ENCODE data around the gene GRB7.
"Not testable (repeated sequence)": the region's sequence is repeated elsewhere in the genome, so short reads cannot be mapped to it uniquely, and the experiment has no call there.

GRB7 gene

DNA sequence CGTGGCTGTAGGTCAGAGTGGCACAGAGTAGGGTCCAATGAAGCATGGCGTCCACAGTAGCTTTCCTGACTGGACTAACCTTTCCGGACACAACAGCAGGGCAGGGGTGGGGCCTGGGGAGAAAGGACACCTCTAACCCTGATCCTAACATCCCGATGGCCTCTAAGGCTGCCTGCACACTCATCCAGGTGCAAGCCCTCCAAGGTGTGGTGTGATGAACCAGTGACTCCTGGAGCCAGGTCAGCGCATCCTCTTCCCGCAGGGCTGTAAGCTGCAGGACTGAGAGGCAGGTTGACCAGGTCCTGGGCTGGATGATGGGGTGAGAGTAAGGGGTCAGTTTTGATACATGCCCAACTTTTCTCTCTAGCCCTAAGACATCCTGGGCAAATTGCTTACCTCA lies 41.0 kb upstream of the GRB7 start:
- H3K27me3 ChIP-seq (ENCODE audit: insufficient read depth, poor library complexity, severe bottlenecking), result no peaks in the 10 kb centered on the region
- no peak overlapping the region for H3K4me3 ChIP-seq (ENCODE audit: severe bottlenecking)
- H3K4me1 ChIP-seq (ENCODE audit: insufficient read depth, poor library complexity, severe bottlenecking), result peaks cover 5% of the 10 kb centered on the region
- TF ChIP-seq CTCF (IDR thresholded peaks at IDR 0.05; ENCODE audit: poor library complexity, severe bottlenecking), result no peak
- H3K36me3 ChIP-seq (ENCODE audit: low read depth), result no peaks in the 10 kb centered on the region
- no peak overlapping the region for H3K27ac ChIP-seq (ENCODE audit: poor library complexity, severe bottlenecking)
- DNase-seq (ENCODE audit: low spot score) (no peak), ATAC-seq (ENCODE audit: low read depth) (no peak)
- no peaks in the 10 kb centered on the region for H3K9me3 ChIP-seq (ENCODE audit: severe bottlenecking)

- H3K4me1 ChIP-seq (ENCODE audit: insufficient read depth, poor library complexity, severe bottlenecking), result peaks cover 5% of the 10 kb centered on the region
- H3K9me3 ChIP-seq (ENCODE audit: severe bottlenecking), result no peaks in the 10 kb centered on the region
- H3K27ac ChIP-seq (ENCODE audit: poor library complexity, severe bottlenecking), result no peak overlapping the region
- no peak overlapping the region for H3K4me3 ChIP-seq (ENCODE audit: severe bottlenecking)
- TF ChIP-seq CTCF (IDR thresholded peaks at IDR 0.05; ENCODE audit: poor library complexity, severe bottlenecking), result no peak
- ATAC-seq (ENCODE audit: low read depth) (no peak), DNase-seq (ENCODE audit: low spot score) (no peak)
- H3K36me3 ChIP-seq (ENCODE audit: low read depth), result no peaks in the 10 kb centered on the region
- no peaks in the 10 kb centered on the region for H3K27me3 ChIP-seq (ENCODE audit: insufficient read depth, poor library complexity, severe bottlenecking)
Measured at GRCh38 chr17:39697961-39698360, 39.8 kb upstream of the GRB7 start.

- Histone ChIP-seq H3K4me3 (ENCODE audit: severe bottlenecking) (peak overlapping the region; percentile 71), H3K27ac (ENCODE audit: poor library complexity, severe bottlenecking) (peak overlapping the region; percentile 60)
- DNase-seq (ENCODE audit: low spot score); H3K27me3 ChIP-seq (ENCODE audit: insufficient read depth, poor library complexity, severe bottlenecking); H3K36me3 ChIP-seq (ENCODE audit: low read depth); H3K9me3 ChIP-seq (ENCODE audit: severe bottlenecking); H3K4me1 ChIP-seq (ENCODE audit: insufficient read depth, poor library complexity, severe bottlenecking); ATAC-seq (ENCODE audit: low read depth): not testable (repeated sequence)
Measured at GRCh38 chr17:39699157-39699817, 38.5 kb upstream of the GRB7 start.

- Histone ChIP-seq H3K27me3 (ENCODE audit: insufficient read depth, poor library complexity, severe bottlenecking) (no peaks in the 10 kb centered on the region), H3K27ac (ENCODE audit: poor library complexity, severe bottlenecking) (peak within 1 kb of the TSS; percentile 60), H3K4me3 (ENCODE audit: severe bottlenecking) (peak within 1 kb of the TSS; percentile 71), H3K4me1 (ENCODE audit: insufficient read depth, poor library complexity, severe bottlenecking) (peaks cover 7% of the 10 kb centered on the region), H3K36me3 (ENCODE audit: low read depth) (no peaks in the 10 kb centered on the region), H3K9me3 (ENCODE audit: severe bottlenecking) (no peaks in the 10 kb centered on the region)
- TF ChIP-seq CTCF (IDR thresholded peaks at IDR 0.05; ENCODE audit: poor library complexity, severe bottlenecking), result no peak
- ATAC-seq (ENCODE audit: low read depth) (peak; percentile 92), DNase-seq (ENCODE audit: low spot score) (no peak)
Measured at GRCh38 chr17:39699818-39700147, 38.0 kb upstream of the GRB7 start, which contains the start of gene ERBB2. Gene ERBB2, plus strand, starts transcription at chr17:39700064. Its CDS starts 175 bp downstream, at chr17:39700239.

GRCh38 chr17:39700148-39700987 lies 37.4 kb upstream of the GRB7 start:
- Histone ChIP-seq H3K27ac (ENCODE audit: poor library complexity, severe bottlenecking) (peak overlapping the region; percentile 60), H3K36me3 (ENCODE audit: low read depth) (no peaks in the 10 kb centered on the region), H3K4me1 (ENCODE audit: insufficient read depth, poor library complexity, severe bottlenecking) (peaks cover 11% of the 10 kb centered on the region), H3K9me3 (ENCODE audit: severe bottlenecking) (no peaks in the 10 kb centered on the region), H3K27me3 (ENCODE audit: insufficient read depth, poor library complexity, severe bottlenecking) (no peaks in the 10 kb centered on the region), H3K4me3 (ENCODE audit: severe bottlenecking) (peak overlapping the region; percentile 71)
- no peak for TF ChIP-seq CTCF (IDR thresholded peaks at IDR 0.05; ENCODE audit: poor library complexity, severe bottlenecking)
- no peak for DNase-seq (ENCODE audit: low spot score)
- ATAC-seq (ENCODE audit: low read depth), result peak; percentile 60

Data from RWPE2 (cell line).